Prostate gland (tissue), 2 donors: ENCODE measurements around the gene TRPC4. TPM values are rescaled to one million over a fixed set of nuclear protein-coding genes. Genes with fewer than 3 reads are reported as not detected.

ENCODE experiments used
- DNase-seq: peaks from one replicate; pipeline ENCODE4 v3.0.0-alpha.2; 2019; ENCODE audit warnings: low spot score
- H3K27ac ChIP-seq, 2 donors: fragments of 200-600 bp; sonication (generic); 2 replicates each; pipeline ENCODE4 v1.5.1; 2017 to 2019
- H3K27me3 ChIP-seq: fragments of 200-600 bp; sonication (generic); replicated peaks from 2 replicates; pipeline ENCODE4 v1.5.1; 2019; ENCODE audit not compliant: insufficient read depth
- H3K36me3 ChIP-seq, 2 donors: fragments of 200-600 bp; sonication (generic); 1 replicate in 1 of 2; 2 replicates in 1 of 2; pipeline versions ENCODE4 v1.5.1 to v1.8.1; 2017 to 2019
- H3K4me1 ChIP-seq: fragments of 200-600 bp; sonication (generic); replicated peaks from 2 replicates; pipeline ENCODE4 v1.5.1; 2019
- H3K4me3 ChIP-seq, 2 donors: fragments of 200-600 bp; sonication (generic); 2 replicates each; pipeline ENCODE4 v1.5.1; 2017 to 2019
- H3K9me3 ChIP-seq: fragments of 200-600 bp; sonication (generic); 2 replicates; pipeline ENCODE4 v1.5.1; 2017
- POLR2A ChIP-seq: fragments of 450-650 bp; IDR thresholded peaks from one replicate; pipeline ENCODE4 v1.6.1; 2016; ENCODE audit warnings: antibody characterized with exemption, mild to moderate bottlenecking
- POLR2AphosphoS5 ChIP-seq: sonication (generic); formaldehyde crosslinking; IDR thresholded peaks from one replicate; pipeline ENCODE4 v1.6.1; 2017; ENCODE audit warnings: antibody characterized with exemption
- WGBS: methylation state at CpG from one replicate; pipeline ENCODE4 v1.1.5; 2018; 5-methylcytosine and 5-hydroxymethylcytosine counted together
- intact Hi-C: fragments of 100-400 bp; cut with DNase I; formaldehyde crosslinking; loops from one replicate; pipeline ENCODE4 v1.14.2; 2022
- total RNA-seq, 2 donors: library from RNA; depleted of rRNA; stranded (reverse); fragments of >200 nt; gene quantifications; one replicate each; pipeline ENCODE4 v1.1.0, GENCODE V29; 2016
- TF ChIP-seq, protein P1 (sequence below), 4 experiments: fragments of 200-600 bp in 2 of 4; fragments of 450-650 bp in 2 of 4; sonication (generic) in 2 of 4; IDR thresholded peaks; 1 replicate in 3 of 4; 2 replicates in 1 of 4; pipeline ENCODE4 v1.5.1; 2016 to 2019; ENCODE audit warnings: antibody characterized with exemption in 4 of 4, mild to moderate bottlenecking in 2 of 4, moderate library complexity in 2 of 4

Gene TRPC4
- total RNA-seq, 2 donors from 2014 or later, result 2.4 to 4.0 TPM

DNA sequence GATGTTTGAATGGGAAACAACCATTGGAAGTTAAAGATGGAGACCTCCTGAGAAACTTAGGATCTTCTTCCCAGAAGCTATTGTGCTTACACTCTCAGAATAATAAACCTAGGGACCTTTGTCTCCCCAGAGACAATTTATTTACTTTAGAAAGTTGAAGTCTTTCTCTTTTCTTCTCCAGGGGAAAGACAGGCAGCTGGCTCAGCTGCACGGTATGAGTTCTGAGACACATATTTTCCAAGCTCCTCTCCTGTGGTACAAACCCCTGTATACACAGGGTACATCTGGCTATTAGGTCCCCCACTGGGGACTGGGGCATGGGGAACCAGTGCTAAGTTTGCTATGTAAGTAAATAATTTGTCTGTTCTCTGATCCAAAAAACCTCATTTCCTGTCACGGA lies 203.5 kb downstream of the TRPC4 start:
- intact Hi-C loops, result no loop called here
- Histone ChIP-seq H3K9me3 (no peaks in the 10 kb centered on the region), H3K27ac (no peak overlapping the region), H3K4me3 (no peak overlapping the region), H3K36me3 (no peaks in the 10 kb centered on the region), H3K27me3 (no peaks in the 10 kb centered on the region), H3K4me1 (no peaks in the 10 kb centered on the region)
- no peak for TF ChIP-seq POLR2AphosphoS5
- TF ChIP-seq, protein P1, sequence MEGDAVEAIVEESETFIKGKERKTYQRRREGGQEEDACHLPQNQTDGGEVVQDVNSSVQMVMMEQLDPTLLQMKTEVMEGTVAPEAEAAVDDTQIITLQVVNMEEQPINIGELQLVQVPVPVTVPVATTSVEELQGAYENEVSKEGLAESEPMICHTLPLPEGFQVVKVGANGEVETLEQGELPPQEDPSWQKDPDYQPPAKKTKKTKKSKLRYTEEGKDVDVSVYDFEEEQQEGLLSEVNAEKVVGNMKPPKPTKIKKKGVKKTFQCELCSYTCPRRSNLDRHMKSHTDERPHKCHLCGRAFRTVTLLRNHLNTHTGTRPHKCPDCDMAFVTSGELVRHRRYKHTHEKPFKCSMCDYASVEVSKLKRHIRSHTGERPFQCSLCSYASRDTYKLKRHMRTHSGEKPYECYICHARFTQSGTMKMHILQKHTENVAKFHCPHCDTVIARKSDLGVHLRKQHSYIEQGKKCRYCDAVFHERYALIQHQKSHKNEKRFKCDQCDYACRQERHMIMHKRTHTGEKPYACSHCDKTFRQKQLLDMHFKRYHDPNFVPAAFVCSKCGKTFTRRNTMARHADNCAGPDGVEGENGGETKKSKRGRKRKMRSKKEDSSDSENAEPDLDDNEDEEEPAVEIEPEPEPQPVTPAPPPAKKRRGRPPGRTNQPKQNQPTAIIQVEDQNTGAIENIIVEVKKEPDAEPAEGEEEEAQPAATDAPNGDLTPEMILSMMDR (IDR thresholded peaks at IDR 0.05), result no peak
- TF ChIP-seq POLR2A, result no peak
- DNase-seq, result no peak
- 60% methylated on average over 2 of the region's 2 CpGs for WGBS

GRCh38 chr13:37665420-37665819 lies 204.2 kb downstream of the TRPC4 start:
- Histone ChIP-seq H3K9me3 (no peaks in the 10 kb centered on the region), H3K4me1 (no peaks in the 10 kb centered on the region), H3K27ac (no peak overlapping the region), H3K36me3 (no peaks in the 10 kb centered on the region), H3K27me3 (no peaks in the 10 kb centered on the region), H3K4me3 (no peak overlapping the region)
- no peak for TF ChIP-seq POLR2A
- no peak for TF ChIP-seq POLR2AphosphoS5
- TF ChIP-seq, protein P1 (IDR thresholded peaks at IDR 0.05), result no peak
- intact Hi-C loops, result no loop called here
- 81% methylated on average over 2 of the region's 2 CpGs for WGBS
- DNase-seq, result no peak

DNA sequence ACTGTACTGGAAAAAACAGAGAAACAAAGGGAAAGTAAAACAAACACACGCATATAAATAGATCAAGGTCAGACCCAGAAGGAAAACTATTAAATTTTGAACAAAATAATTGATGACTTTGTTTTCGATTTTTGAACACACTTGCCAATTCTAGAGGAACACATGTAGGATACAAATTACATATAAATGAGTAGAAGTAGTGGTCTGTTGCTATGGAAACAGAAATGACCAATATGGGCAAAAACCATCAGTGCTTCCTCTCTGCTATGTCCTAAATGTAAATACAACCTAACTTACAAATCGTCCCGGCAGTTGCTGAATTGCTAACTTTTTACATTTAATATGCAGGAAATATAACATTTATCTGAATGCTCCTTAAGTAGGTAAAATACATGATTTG lies 205.8 kb downstream of the TRPC4 start:
- WGBS, result 89% methylated on average over 4 of the region's 4 CpGs
- Histone ChIP-seq H3K36me3 (no peaks in the 10 kb centered on the region), H3K9me3 (no peaks in the 10 kb centered on the region), H3K27me3 (no peaks in the 10 kb centered on the region), H3K27ac (no peak overlapping the region), H3K4me3 (no peak overlapping the region), H3K4me1 (no peaks in the 10 kb centered on the region)
- DNase-seq, result no peak
- intact Hi-C loops, result no loop called here
- no peak for TF ChIP-seq POLR2AphosphoS5
- no peak for TF ChIP-seq POLR2A
- TF ChIP-seq, protein P1 (IDR thresholded peaks at IDR 0.05), result no peak

DNA sequence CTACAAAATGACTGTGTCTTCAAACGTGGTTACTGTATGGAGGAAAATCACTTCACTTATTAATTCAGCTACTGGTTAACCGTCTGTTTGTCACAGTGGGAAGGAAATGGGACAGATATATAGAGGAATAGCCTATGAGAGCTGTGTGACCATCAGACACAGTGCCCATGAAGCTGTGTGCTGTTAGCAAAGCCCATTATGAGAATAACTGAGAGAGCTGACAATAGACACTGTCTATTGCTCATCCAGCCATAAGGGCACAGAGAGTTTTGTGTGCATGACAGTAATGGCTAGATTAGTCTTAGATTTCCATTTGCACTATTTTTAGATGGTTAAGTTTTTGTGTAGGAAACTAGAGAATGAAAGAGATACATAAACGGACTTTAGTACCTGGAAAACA lies 206.9 kb downstream of the TRPC4 start:
- Histone ChIP-seq H3K27ac (no peak overlapping the region), H3K4me1 (no peaks in the 10 kb centered on the region), H3K27me3 (no peaks in the 10 kb centered on the region), H3K9me3 (no peaks in the 10 kb centered on the region), H3K4me3 (no peak overlapping the region), H3K36me3 (no peaks in the 10 kb centered on the region)
- WGBS, result 66% methylated on average over 3 of the region's 3 CpGs
- no peak for DNase-seq
- TF ChIP-seq, protein P1 (IDR thresholded peaks at IDR 0.05), result no peak
- TF ChIP-seq POLR2AphosphoS5, result no peak
- no peak for TF ChIP-seq POLR2A
- intact Hi-C loops, result no loop called here

GRCh38 chr13:37657956-37658355 lies 211.6 kb downstream of the TRPC4 start:
- Histone ChIP-seq H3K4me3 (no peak overlapping the region), H3K27ac (no peak overlapping the region), H3K36me3 (no peaks in the 10 kb centered on the region), H3K4me1 (no peaks in the 10 kb centered on the region), H3K9me3 (no peaks in the 10 kb centered on the region), H3K27me3 (no peaks in the 10 kb centered on the region)
- intact Hi-C loops, result no loop called here
- no peak for DNase-seq
- TF ChIP-seq, protein P1 (IDR thresholded peaks at IDR 0.05), result no peak
- TF ChIP-seq POLR2AphosphoS5, result no peak
- no peak for TF ChIP-seq POLR2A
- 95% methylated on average over 1 of the region's 1 CpG for WGBS
